T-helper 2 cell treated with Interferon-gamma antibody and Interleukin-4, amounts not matched to agents 5 μg/mL and 100 μg/mL, for 36 hours (primary cell): ENCODE data around the gene ARMC9.

ENCODE experiments used
- DNase-seq: peaks from one replicate; pipeline ENCODE4 v3.0.0; 2021; ENCODE audit warnings: low spot score
- H3K27ac Mint-ChIP-seq: one replicate; pipeline ENCODE4 v1.8.0; 2021; ENCODE audit warnings: mild to moderate bottlenecking, mixed read lengths
- H3K27me3 Mint-ChIP-seq: one replicate; pipeline ENCODE4 v1.8.0; 2021; ENCODE audit warnings: low read depth, mixed read lengths
- H3K36me3 Mint-ChIP-seq: one replicate; pipeline ENCODE4 v1.8.0; 2021; ENCODE audit warnings: low read depth, mixed read lengths
- H3K4me1 Mint-ChIP-seq: one replicate; pipeline ENCODE4 v1.8.0; 2021; ENCODE audit warnings: low read depth, mixed read lengths
- H3K4me3 Mint-ChIP-seq: one replicate; pipeline ENCODE4 v1.8.0; 2022; ENCODE audit warnings: mild to moderate bottlenecking, moderate library complexity, mixed read lengths
- H3K9me3 Mint-ChIP-seq: one replicate; pipeline ENCODE4 v1.8.0; 2021; ENCODE audit warnings: mixed read lengths

The ARMC9 gene

GRCh38 chr2:231421051-231421580 lies 222.7 kb downstream of the ARMC9 start:
- Mint-ChIP-seq H3K4me3 (no peak overlapping the region), H3K4me1 (peaks cover 2% of the 10 kb centered on the region), H3K27ac (no peak overlapping the region), H3K27me3 (peaks cover 6% of the 10 kb centered on the region), H3K36me3 (no peaks in the 10 kb centered on the region), H3K9me3 (no peaks in the 10 kb centered on the region)
- no peak for DNase-seq

GRCh38 chr2:231422056-231422455 lies 223.6 kb downstream of the ARMC9 start:
- Mint-ChIP-seq H3K27me3 (peaks cover 6% of the 10 kb centered on the region), H3K27ac (no peak overlapping the region)

GRCh38 chr2:231423176-231423575 lies 224.7 kb downstream of the ARMC9 start:
- DNase-seq = no peak
- H3K27me3 Mint-ChIP-seq = peaks cover 6% of the 10 kb centered on the region
- H3K27ac Mint-ChIP-seq = no peak overlapping the region
- H3K36me3 Mint-ChIP-seq = no peaks in the 10 kb centered on the region
- no peaks in the 10 kb centered on the region for H3K9me3 Mint-ChIP-seq
- H3K4me3 Mint-ChIP-seq = no peak overlapping the region
- H3K4me1 Mint-ChIP-seq = peaks cover 2% of the 10 kb centered on the region

More at GRCh38 chr2:231422056-231422455, 223.6 kb downstream of the ARMC9 start:
- Mint-ChIP-seq H3K4me1 (peaks cover 2% of the 10 kb centered on the region), H3K9me3 (no peaks in the 10 kb centered on the region), H3K36me3 (no peaks in the 10 kb centered on the region), H3K4me3 (no peak overlapping the region)
- DNase-seq = no peak
